ENCODE measurements around the gene OOSP4B. TPM values are rescaled to one million over a fixed set of nuclear protein-coding genes. Genes with fewer than 3 reads are reported as not detected.
"Not testable (repeated sequence)": the region's sequence is repeated elsewhere in the genome, so short reads cannot be mapped to it uniquely, and the experiment has no call there.

Gene OOSP4B
- polyA plus RNA-seq, 1 donor, result not detected

GRCh38 chr11:60059052-60059451, 42.1 kb downstream of the OOSP4B start:
- H3K4me1 ChIP-seq (ENCODE audit: control insufficient read depth, insufficient read depth, low read length), result no peaks in the 10 kb centered on the region

GRCh38 chr11:60059521-60060240, 42.7 kb downstream of the OOSP4B start:
- H3K4me3 ChIP-seq (ENCODE audit: low read length), result no peak overlapping the region
- no CpG with 5 or more reads among the region's 4 CpGs for WGBS (ENCODE audit: insufficient coverage, low lambda C conversion rate)
- no peaks in the 10 kb centered on the region for H3K36me3 ChIP-seq (ENCODE audit: control insufficient read depth, insufficient read depth, low read length)
- no peak for DNase-seq
- H3K27me3 ChIP-seq (ENCODE audit: control insufficient read depth, insufficient read depth, low read length), result no peaks in the 10 kb centered on the region
- H3K9me3 ChIP-seq (ENCODE audit: control insufficient read depth, low read depth, low read length), result no peaks in the 10 kb centered on the region
- H3K27ac ChIP-seq (ENCODE audit: low read length), result no peak overlapping the region
- no peaks in the 10 kb centered on the region for H3K4me1 ChIP-seq (ENCODE audit: control insufficient read depth, insufficient read depth, low read length)

More at GRCh38 chr11:60059052-60059451, 42.1 kb downstream of the OOSP4B start:
- no peak overlapping the region for H3K27ac ChIP-seq (ENCODE audit: low read length)
- no peaks in the 10 kb centered on the region for H3K36me3 ChIP-seq (ENCODE audit: control insufficient read depth, insufficient read depth, low read length)
- no peak overlapping the region for H3K4me3 ChIP-seq (ENCODE audit: low read length)
- no peaks in the 10 kb centered on the region for H3K27me3 ChIP-seq (ENCODE audit: control insufficient read depth, insufficient read depth, low read length)
- 71% methylated on average over 1 of the region's 3 CpGs for WGBS (ENCODE audit: insufficient coverage, low lambda C conversion rate)
- no peak for DNase-seq
- H3K9me3 ChIP-seq (ENCODE audit: control insufficient read depth, low read depth, low read length), result no peaks in the 10 kb centered on the region

DNA sequence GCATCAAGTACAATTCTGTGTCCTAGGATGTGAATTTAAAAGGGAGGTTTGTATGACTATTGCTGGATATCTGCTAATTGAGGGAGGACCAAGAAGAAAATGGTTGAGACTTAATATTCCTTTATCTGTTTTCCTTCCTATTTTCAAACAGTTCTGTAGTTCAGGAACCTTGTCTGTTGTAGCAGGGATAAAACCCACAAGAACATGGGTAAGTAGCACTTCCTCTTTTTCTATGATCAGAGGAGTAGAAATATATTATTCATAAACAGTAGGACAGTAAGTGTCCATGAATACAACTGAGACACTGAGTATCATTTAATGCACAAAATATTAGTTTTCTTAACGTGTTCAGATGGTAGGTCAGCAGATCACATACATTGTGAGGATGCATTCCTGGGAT, 47.1 kb downstream of the OOSP4B start:
- H3K36me3 ChIP-seq (ENCODE audit: control insufficient read depth, insufficient read depth, low read length), result no peaks in the 10 kb centered on the region
- no peak overlapping the region for H3K27ac ChIP-seq (ENCODE audit: low read length)
- H3K9me3 ChIP-seq (ENCODE audit: control insufficient read depth, low read depth, low read length), result no peaks in the 10 kb centered on the region
- no CpG with 5 or more reads among the region's 1 CpG for WGBS (ENCODE audit: insufficient coverage, low lambda C conversion rate)
- H3K4me1 ChIP-seq (ENCODE audit: control insufficient read depth, insufficient read depth, low read length), result no peaks in the 10 kb centered on the region
- no peak for DNase-seq
- no peaks in the 10 kb centered on the region for H3K27me3 ChIP-seq (ENCODE audit: control insufficient read depth, insufficient read depth, low read length)
- no peak overlapping the region for H3K4me3 ChIP-seq (ENCODE audit: low read length)

DNA sequence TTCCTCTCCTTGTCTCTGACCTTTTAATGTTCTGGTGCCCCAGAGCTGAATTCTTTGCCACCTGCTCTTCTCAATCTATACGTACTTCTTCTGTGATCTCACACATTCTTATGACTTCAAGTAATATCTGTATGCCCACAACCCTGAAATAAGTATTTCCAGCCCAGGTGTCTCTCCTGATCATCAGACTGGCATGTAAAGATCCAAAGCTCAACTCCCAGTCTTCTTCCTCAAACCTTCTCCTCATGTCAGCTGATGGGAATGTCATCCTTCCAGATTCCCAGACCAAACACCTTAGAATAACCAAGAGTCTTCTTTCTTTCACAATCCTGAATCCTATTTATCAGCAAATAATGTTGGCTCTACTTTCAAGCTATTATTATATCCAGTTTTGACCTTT, 48.8 kb downstream of the OOSP4B start:
- H3K4me1 ChIP-seq (ENCODE audit: control insufficient read depth, insufficient read depth, low read length), result no peaks in the 10 kb centered on the region
- no peaks in the 10 kb centered on the region for H3K27me3 ChIP-seq (ENCODE audit: control insufficient read depth, insufficient read depth, low read length)
- WGBS (ENCODE audit: insufficient coverage, low lambda C conversion rate), result 100% methylated on average over 1 of the region's 1 CpG
- no peaks in the 10 kb centered on the region for H3K36me3 ChIP-seq (ENCODE audit: control insufficient read depth, insufficient read depth, low read length)
- H3K9me3 ChIP-seq (ENCODE audit: control insufficient read depth, low read depth, low read length), result no peaks in the 10 kb centered on the region
- no peak overlapping the region for H3K4me3 ChIP-seq (ENCODE audit: low read length)
- no peak overlapping the region for H3K27ac ChIP-seq (ENCODE audit: low read length)
- DNase-seq, result no peak

GRCh38 chr11:60069450-60069849, 52.5 kb downstream of the OOSP4B start:
- H3K36me3 ChIP-seq (ENCODE audit: control insufficient read depth, insufficient read depth, low read length), result no peaks in the 10 kb centered on the region
- no peak for DNase-seq
- no CpG with 5 or more reads among the region's 2 CpGs for WGBS (ENCODE audit: insufficient coverage, low lambda C conversion rate)
- no peaks in the 10 kb centered on the region for H3K27me3 ChIP-seq (ENCODE audit: control insufficient read depth, insufficient read depth, low read length)
- H3K4me1 ChIP-seq (ENCODE audit: control insufficient read depth, insufficient read depth, low read length), result no peaks in the 10 kb centered on the region
- H3K9me3 ChIP-seq (ENCODE audit: control insufficient read depth, low read depth, low read length), result no peaks in the 10 kb centered on the region
- H3K4me3 ChIP-seq (ENCODE audit: low read length), result no peak overlapping the region
- H3K27ac ChIP-seq (ENCODE audit: low read length), result no peak overlapping the region

GRCh38 chr11:60071644-60072043, 54.7 kb downstream of the OOSP4B start:
- H3K27me3 ChIP-seq (ENCODE audit: control insufficient read depth, insufficient read depth, low read length); H3K4me3 ChIP-seq (ENCODE audit: low read length); H3K36me3 ChIP-seq (ENCODE audit: control insufficient read depth, insufficient read depth, low read length); H3K9me3 ChIP-seq (ENCODE audit: control insufficient read depth, low read depth, low read length); H3K27ac ChIP-seq (ENCODE audit: low read length); H3K4me1 ChIP-seq (ENCODE audit: control insufficient read depth, insufficient read depth, low read length); DNase-seq: not testable (repeated sequence)
- WGBS (ENCODE audit: insufficient coverage, low lambda C conversion rate), result 29% methylated on average over 1 of the region's 6 CpGs

DNA sequence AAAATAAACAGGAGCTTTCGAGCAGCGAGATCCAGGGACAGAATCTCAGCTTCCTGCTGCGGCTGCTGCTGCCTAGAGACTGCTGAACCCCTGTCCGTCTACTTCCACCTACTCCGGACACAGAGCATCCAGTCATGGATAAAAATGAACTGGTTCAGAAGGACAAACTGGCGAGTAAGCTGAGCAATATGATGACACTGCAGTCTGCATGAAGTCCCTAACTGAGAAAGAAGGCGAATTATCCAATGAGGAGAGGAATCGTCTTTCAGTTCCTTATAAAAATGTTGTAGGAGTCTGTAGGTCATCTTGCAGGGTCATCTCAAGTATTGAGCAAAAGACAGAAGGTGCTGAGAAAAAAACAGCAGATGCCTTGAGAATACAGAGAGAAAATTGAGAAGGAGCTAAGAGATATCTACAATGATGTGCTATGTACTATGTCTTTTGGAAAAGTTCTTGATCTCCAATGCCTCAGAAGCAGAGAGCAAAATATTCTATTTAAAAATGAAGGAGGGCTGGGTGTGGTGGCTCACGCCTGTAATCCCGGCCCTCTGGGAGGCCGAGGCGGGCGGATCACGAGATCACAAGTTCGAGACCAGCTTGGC, 60.3 kb downstream of the OOSP4B start:
- no peaks in the 10 kb centered on the region for H3K4me1 ChIP-seq (ENCODE audit: control insufficient read depth, insufficient read depth, low read length)
- H3K4me3 ChIP-seq (ENCODE audit: low read length), result no peak overlapping the region
- no peaks in the 10 kb centered on the region for H3K27me3 ChIP-seq (ENCODE audit: control insufficient read depth, insufficient read depth, low read length)
- DNase-seq, result no peak
- H3K9me3 ChIP-seq (ENCODE audit: control insufficient read depth, low read depth, low read length), result peaks cover 4% of the 10 kb centered on the region
- H3K36me3 ChIP-seq (ENCODE audit: control insufficient read depth, insufficient read depth, low read length), result no peaks in the 10 kb centered on the region
- 93% methylated on average over 6 of the region's 15 CpGs for WGBS (ENCODE audit: insufficient coverage, low lambda C conversion rate)
- no peak overlapping the region for H3K27ac ChIP-seq (ENCODE audit: low read length)

DNA sequence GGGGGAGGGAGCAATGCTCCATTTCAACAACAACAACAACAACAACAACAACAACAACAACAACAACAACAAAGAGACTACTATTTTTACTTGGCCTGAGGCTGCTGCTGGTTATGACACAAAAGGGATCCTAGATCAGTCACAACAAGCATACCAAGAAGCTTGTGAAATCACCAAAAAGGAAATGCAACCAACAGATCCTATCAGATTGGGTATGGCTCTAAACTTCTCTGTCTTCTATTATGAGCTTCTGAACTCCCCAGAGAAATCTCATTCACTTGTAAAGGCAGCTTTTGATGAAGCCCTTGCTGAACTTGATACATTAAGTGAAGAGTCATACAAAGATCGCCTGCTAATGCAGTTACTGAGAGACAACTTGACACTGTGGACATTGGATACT, 61.0 kb downstream of the OOSP4B start:
- no peak overlapping the region for H3K4me3 ChIP-seq (ENCODE audit: low read length)
- no CpG with 5 or more reads among the region's 1 CpG for WGBS (ENCODE audit: insufficient coverage, low lambda C conversion rate)
- no peak for DNase-seq
- peaks cover 4% of the 10 kb centered on the region for H3K9me3 ChIP-seq (ENCODE audit: control insufficient read depth, low read depth, low read length)
- H3K36me3 ChIP-seq (ENCODE audit: control insufficient read depth, insufficient read depth, low read length), result no peaks in the 10 kb centered on the region
- no peak overlapping the region for H3K27ac ChIP-seq (ENCODE audit: low read length)
- H3K27me3 ChIP-seq (ENCODE audit: control insufficient read depth, insufficient read depth, low read length), result no peaks in the 10 kb centered on the region
- no peaks in the 10 kb centered on the region for H3K4me1 ChIP-seq (ENCODE audit: control insufficient read depth, insufficient read depth, low read length)

DNA sequence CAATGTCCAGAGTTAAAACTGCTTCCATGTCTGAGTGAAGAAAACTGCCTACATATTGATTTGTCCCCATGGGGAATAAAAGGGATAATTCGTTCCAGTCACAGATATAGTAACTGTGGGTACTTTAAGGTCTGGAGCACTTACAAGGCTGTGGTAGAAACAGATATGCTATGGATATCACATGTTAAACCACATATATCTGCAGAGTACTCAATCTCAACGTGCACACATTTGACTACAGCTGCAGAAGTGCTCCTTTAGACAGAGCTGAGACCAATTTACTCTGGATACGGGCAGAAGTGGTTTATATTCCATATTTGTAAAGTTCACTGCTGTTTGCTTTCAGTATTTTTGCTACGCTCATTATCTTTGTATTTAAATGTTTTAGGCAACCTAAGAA, 61.8 kb downstream of the OOSP4B start:
- Histone ChIP-seq H3K27me3 (ENCODE audit: control insufficient read depth, insufficient read depth, low read length) (no peaks in the 10 kb centered on the region), H3K36me3 (ENCODE audit: control insufficient read depth, insufficient read depth, low read length) (no peaks in the 10 kb centered on the region), H3K4me1 (ENCODE audit: control insufficient read depth, insufficient read depth, low read length) (no peaks in the 10 kb centered on the region), H3K4me3 (ENCODE audit: low read length) (no peak overlapping the region), H3K9me3 (ENCODE audit: control insufficient read depth, low read depth, low read length) (peaks cover 4% of the 10 kb centered on the region), H3K27ac (ENCODE audit: low read length) (no peak overlapping the region)
- no peak for DNase-seq
- WGBS (ENCODE audit: insufficient coverage, low lambda C conversion rate), result 100% methylated on average over 1 of the region's 4 CpGs

- Histone ChIP-seq H3K4me1 (ENCODE audit: control insufficient read depth, insufficient read depth, low read length) (no peaks in the 10 kb centered on the region), H3K27ac (ENCODE audit: low read length) (no peak overlapping the region), H3K27me3 (ENCODE audit: control insufficient read depth, insufficient read depth, low read length) (no peaks in the 10 kb centered on the region), H3K4me3 (ENCODE audit: low read length) (no peak overlapping the region), H3K36me3 (ENCODE audit: control insufficient read depth, insufficient read depth, low read length) (no peaks in the 10 kb centered on the region), H3K9me3 (ENCODE audit: control insufficient read depth, low read depth, low read length) (peaks cover 4% of the 10 kb centered on the region)
- no peak for DNase-seq
- no CpG with 5 or more reads among the region's 3 CpGs for WGBS (ENCODE audit: insufficient coverage, low lambda C conversion rate)
These were observed 63.6 kb downstream of the OOSP4B start for GRCh38 chr11:60080535-60080934.

Data from large intestine (tissue), 3 donors.